HG02759 (cell line): ENCODE data around the gene RNFT2.

Experiments
- ATAC-seq: cut with Tn5 transposase; IDR thresholded peaks from one replicate; pipeline ENCODE4 v1.9.1; 2021; ENCODE audit warnings: mild to moderate bottlenecking, moderate library complexity; ENCODE audit not compliant: unreplicated experiment

Gene RNFT2

DNA sequence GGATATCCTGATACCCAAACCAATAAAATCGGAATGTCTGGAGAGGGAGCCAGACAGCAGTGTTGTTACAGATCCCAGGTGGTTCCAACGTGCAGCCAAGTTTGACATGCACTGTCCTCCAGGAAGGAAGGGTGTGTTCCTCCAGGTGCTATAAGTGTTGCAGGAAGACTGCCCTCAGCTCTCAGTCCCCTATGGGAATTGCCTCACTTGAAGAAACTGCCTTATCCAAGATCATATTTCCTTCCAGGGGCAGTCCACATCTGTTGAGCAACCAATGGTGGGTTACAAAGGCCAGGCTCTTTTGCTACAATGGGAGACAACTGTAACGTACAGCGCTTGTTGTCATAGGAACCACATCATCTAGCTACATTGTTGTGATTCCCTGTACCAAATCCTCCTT is 159.4 kb downstream of the RNFT2 start:
- ATAC-seq, result no peak

DNA sequence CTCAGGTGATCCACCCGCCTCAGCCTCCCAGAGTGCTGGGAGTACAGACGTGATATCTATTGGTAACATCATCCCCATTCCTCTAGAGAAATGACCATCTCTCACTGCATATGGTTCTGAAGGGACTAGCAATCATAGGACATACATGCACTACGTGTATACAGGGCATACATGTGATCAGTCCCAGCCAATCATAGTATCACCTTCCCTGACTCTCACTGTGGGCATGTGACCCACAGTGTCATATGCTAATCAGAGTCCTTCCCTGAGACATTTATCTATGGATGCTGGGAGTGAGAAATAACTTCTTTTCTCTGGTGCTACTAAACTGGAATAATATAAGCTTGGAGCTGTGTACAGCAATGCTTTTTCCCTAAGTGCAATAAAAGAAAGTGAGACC is 160.6 kb downstream of the RNFT2 start:
- no peak for ATAC-seq

DNA sequence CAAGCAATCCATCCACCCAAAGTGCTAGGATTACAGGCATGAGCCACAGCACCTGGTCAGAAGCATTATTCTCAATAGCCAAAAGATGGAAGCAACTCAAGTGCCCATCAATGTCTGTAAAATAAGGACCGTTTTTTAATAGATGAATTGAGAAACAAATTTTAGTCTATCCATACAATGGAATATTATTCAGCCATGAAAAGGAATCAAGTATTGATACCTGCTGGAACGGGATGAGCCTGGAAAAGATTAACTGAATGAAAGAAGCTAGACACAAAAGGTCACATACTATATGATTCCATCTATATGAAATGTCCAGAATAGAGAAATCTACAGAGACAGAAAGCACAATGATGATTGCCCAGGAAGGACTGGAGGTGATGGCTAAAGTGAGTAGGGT is 163.5 kb downstream of the RNFT2 start:
- ATAC-seq, result no peak
